Tibial artery (tissue), 4 donors: ENCODE measurements around the gene ZKSCAN7.

Experiments
- DNase-seq, 2 donors: peaks; one replicate each; pipeline ENCODE4 v3.0.0-alpha.2; 2019
- H3K27ac ChIP-seq, 2 donors: fragments of 200-600 bp; sonication (generic) in 1 of 2; 1 replicate in 1 of 2; 2 replicates in 1 of 2; pipeline ENCODE4 v1.5.1; 2018 to 2019; ENCODE audit warnings: mild to moderate bottlenecking in 1 of 2
- H3K27me3 ChIP-seq, 2 donors: fragments of 200-600 bp; sonication (generic) in 1 of 2; one replicate each; pipeline versions ENCODE4 v1.5.1 to v1.6.0; 2016 to 2019
- H3K36me3 ChIP-seq, 3 donors: fragments of 200-600 bp; sonication (generic) in 2 of 3; one replicate each; pipeline ENCODE4 v1.5.1; 2016 to 2019; ENCODE audit warnings: mild to moderate bottlenecking in 2 of 3
- H3K4me1 ChIP-seq, 4 donors: fragments of 200-600 bp; sonication (generic) in 2 of 4; 1 replicate in 3 of 4; 2 replicates in 1 of 4; pipeline ENCODE4 v1.5.1; 2016 to 2019
- H3K4me3 ChIP-seq, 2 donors: fragments of 200-600 bp; sonication (generic) in 1 of 2; 1 replicate in 1 of 2; 2 replicates in 1 of 2; pipeline ENCODE4 v1.5.1; 2018 to 2019; ENCODE audit warnings: mild to moderate bottlenecking in 2 of 2
- H3K9me3 ChIP-seq, 3 donors: fragments of 200-600 bp; sonication (generic) in 1 of 3; one replicate each; pipeline ENCODE4 v1.5.1; 2016 to 2019
- intact Hi-C: fragments of 100-400 bp; cut with DNase I; formaldehyde crosslinking; loops from one replicate; pipeline ENCODE4 v1.15.0; 2023; ENCODE audit warnings: low total_unique reads
- TF ChIP-seq, protein P1 (sequence below), 2 experiments: fragments of 200-600 bp in 1 of 2; fragments of 450-650 bp in 1 of 2; IDR thresholded peaks; one replicate each; pipeline ENCODE4 v1.5.1; 2017 to 2019; ENCODE audit warnings: antibody characterized with exemption in 2 of 2, mild to moderate bottlenecking in 1 of 2, moderate library complexity in 1 of 2

ZKSCAN7 gene

DNA sequence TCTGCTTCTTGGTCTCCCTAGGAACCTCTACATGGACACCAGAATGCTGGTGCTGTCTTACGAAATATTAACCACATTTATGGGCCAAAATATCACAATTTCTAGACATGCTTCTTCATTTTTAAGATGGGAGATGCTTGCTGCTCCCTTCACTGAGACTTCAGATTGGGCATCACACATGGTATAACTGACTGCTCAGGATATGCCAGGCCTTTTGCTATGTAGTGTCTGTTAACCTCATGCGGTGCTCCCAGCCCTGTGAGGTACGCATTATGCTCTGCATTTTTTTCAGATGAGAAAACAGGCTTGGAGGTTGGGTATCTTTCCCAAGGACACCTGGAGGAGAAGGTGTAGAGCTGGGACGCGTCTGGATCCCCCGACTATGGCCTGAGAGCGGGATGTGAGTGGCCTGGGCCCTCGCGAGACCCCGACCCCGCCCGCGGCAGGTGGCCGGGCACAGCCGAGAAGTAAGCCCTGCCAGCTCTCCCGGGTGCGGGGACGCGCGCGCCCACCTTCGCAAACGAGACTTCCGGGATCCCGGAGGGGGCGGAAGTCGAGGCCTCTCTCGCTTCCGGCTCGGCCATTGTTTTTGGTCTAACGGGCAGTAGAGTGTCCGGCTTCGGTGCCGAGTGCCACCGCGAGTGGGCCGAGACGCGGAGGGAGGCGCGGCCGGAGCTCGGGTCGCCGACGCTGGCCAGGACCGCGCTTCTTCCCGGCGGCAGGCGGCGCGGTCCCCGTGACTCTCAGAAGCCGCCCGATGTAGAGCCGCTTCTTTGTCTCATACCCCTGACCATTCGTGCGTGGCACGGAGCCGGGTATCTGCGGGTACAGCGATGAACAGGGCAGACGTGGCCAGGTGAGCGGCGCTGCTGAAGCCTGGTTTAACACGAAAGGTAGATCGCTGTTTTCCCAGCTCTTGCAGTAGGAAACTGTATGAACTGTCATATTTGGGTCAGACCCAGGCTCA lies at the start of gene ZKSCAN7:
ZKSCAN7 (plus strand) TSS at position 568 of the 967 bp plus-strand sequence. CDS start 1,855 bp downstream, outside the sequence.
- intact Hi-C loops = no loop called here
- Histone ChIP-seq H3K27ac (peak within 1 kb of the TSS; percentile 85 to 89), H3K36me3 (peaks cover 7 to 18% (median 13%) of the 10 kb centered on the region in 3 donors), H3K9me3 (no peaks in the 10 kb centered on the region), H3K27me3 (peaks cover 0 to 25% of the 10 kb centered on the region in 2 donors), H3K4me1 (peaks cover 0 to 16% (median 12%) of the 10 kb centered on the region in 4 donors), H3K4me3 (peak within 1 kb of the TSS; percentile 78 to 81)
- peak; percentile 41 to 69 for DNase-seq
- TF ChIP-seq, protein P1, sequence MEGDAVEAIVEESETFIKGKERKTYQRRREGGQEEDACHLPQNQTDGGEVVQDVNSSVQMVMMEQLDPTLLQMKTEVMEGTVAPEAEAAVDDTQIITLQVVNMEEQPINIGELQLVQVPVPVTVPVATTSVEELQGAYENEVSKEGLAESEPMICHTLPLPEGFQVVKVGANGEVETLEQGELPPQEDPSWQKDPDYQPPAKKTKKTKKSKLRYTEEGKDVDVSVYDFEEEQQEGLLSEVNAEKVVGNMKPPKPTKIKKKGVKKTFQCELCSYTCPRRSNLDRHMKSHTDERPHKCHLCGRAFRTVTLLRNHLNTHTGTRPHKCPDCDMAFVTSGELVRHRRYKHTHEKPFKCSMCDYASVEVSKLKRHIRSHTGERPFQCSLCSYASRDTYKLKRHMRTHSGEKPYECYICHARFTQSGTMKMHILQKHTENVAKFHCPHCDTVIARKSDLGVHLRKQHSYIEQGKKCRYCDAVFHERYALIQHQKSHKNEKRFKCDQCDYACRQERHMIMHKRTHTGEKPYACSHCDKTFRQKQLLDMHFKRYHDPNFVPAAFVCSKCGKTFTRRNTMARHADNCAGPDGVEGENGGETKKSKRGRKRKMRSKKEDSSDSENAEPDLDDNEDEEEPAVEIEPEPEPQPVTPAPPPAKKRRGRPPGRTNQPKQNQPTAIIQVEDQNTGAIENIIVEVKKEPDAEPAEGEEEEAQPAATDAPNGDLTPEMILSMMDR (IDR thresholded peaks at IDR 0.05) = peak in 1 of 2 experiments; percentile 14

DNA sequence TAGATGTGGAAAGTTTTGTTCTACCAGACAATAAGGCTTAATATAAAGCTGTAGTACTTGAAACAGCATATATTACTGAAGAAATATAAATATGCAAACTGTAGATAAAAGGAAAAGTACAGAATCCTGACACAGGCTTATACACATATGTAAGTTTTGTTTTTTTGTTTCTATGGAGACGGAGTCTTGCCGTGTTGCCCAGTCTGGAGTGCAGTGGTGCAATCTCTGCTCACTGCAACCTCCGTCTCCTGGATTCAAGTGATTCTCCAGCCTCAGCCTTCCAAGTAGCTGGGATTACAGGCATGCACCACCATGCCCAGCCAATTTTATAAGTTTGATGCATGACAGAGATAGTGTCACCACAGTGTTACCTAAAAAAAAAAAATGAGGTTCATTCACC lies 48.4 kb upstream of the ZKSCAN7 start:
- no peak overlapping the region for H3K27ac ChIP-seq
- H3K9me3 ChIP-seq = peaks cover 0 to 7% (median under 1%) of the 10 kb centered on the region in 3 donors
- TF ChIP-seq, protein P1 (IDR thresholded peaks at IDR 0.05) = no peak
- intact Hi-C loops = no loop called here
- no peak overlapping the region for H3K4me3 ChIP-seq
- H3K36me3 ChIP-seq = peaks cover 8 to 17% (median 10%) of the 10 kb centered on the region in 3 donors
- no peaks in the 10 kb centered on the region for H3K27me3 ChIP-seq
- no peak for DNase-seq
- H3K4me1 ChIP-seq = peaks cover 0 to 24% (median 14%) of the 10 kb centered on the region in 4 donors

DNA sequence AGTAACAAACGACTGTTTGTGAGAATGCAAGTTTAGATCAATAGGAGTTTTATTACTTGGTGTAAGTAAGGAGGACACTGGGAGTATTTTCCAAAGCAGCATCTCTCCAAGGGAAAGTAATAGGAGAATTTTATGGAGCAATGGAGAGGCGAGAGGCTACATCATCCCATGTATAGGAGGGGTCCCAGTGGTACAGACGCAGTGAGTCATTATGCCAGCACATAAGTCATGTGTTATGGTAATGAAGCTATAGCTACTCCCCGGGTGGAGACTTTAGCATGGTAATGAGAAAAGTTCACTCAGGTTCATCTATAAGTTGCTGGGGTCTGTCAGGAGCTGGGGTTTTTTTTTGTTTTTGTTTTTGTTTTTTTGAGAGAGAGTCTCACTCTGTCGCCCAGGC lies 48.0 kb upstream of the ZKSCAN7 start:
- Histone ChIP-seq H3K9me3 (peaks cover 0 to 3% (median 0%) of the 10 kb centered on the region in 3 donors), H3K36me3 (peaks cover 4 to 13% (median 6%) of the 10 kb centered on the region in 3 donors), H3K4me1 (peaks cover 0 to 24% (median 14%) of the 10 kb centered on the region in 4 donors), H3K4me3 (no peak overlapping the region), H3K27me3 (no peaks in the 10 kb centered on the region), H3K27ac (no peak overlapping the region)
- TF ChIP-seq, protein P1 (IDR thresholded peaks at IDR 0.05) = no peak
- intact Hi-C loops = no loop called here
- no peak for DNase-seq

DNA sequence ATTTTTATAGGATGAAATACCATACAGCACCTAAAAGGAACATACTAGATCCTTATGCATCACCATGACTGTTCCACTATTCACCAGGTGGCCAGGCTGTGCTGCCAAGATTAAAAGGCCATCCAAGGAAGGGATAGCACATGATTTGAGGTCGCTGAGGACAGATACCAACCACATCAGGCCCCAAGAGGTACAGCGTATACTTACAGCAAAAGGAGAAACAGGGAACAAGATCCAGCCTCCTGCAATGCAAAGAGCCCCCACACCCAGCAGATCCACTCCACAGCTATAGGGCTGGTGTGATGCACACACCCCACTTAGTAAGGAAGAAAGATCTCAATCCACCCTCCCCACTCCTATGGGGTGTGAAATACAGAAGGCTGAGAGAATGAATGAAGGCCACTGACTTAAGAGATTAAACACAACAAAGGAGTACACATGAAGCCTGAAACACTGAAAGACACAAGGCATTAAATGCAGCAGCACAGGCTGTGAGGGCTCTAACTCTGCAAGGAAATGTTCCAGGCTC lies 45.5 kb upstream of the ZKSCAN7 start:
- TF ChIP-seq, protein P1 (IDR thresholded peaks at IDR 0.05) = no peak
- H3K4me1 ChIP-seq = peaks cover 0 to 24% (median 14%) of the 10 kb centered on the region in 4 donors
- peak overlapping the region; percentile 81 to 98 for H3K27ac ChIP-seq
- intact Hi-C loops = no loop called here
- peaks cover 0 to 6% (median 0%) of the 10 kb centered on the region in 3 donors for H3K36me3 ChIP-seq
- H3K4me3 ChIP-seq = peak overlapping the region; percentile 64 to 95
- no peaks in the 10 kb centered on the region for H3K9me3 ChIP-seq
- no peaks in the 10 kb centered on the region for H3K27me3 ChIP-seq
- no peak for DNase-seq

DNA sequence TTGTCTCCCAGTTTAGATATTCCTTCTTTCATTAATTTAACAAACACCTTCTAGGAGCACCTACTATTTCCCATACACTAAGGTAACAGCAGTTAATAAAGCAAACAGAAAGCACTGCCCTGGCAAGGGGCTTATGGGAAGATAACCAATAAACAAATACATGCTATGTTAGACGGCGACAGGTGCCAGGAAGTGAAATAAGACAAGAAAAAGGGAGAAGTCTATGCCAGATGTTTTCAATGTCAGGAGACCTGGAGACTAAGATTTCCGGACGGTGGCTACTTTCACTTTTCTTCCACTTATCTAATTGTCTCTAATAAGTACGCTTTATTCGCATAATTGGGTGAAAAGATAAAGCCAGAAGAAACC lies 45.0 kb upstream of the ZKSCAN7 start:
- Histone ChIP-seq H3K36me3 (peaks cover 0 to 6% (median 0%) of the 10 kb centered on the region in 3 donors), H3K4me3 (peak overlapping the region; percentile 64 to 95), H3K4me1 (peaks cover 0 to 24% (median 14%) of the 10 kb centered on the region in 4 donors), H3K9me3 (no peaks in the 10 kb centered on the region), H3K27ac (peak overlapping the region; percentile 81 to 98), H3K27me3 (no peaks in the 10 kb centered on the region)
- no peak for DNase-seq
- intact Hi-C loops = loop anchor here (10.0 kb wide), 1 partner anchor 175 kb away; the partner anchor contains the start of gene TCAIM
- TF ChIP-seq, protein P1 (IDR thresholded peaks at IDR 0.05) = no peak
